ENCODE data around the gene FBXO3. TPM values are rescaled to one million over a fixed set of nuclear protein-coding genes. Genes with fewer than 3 reads are reported as not detected.
A peak's percentile ranks its signal among the peaks of the same experiment; 100 is the strongest.

Gene FBXO3
- total and polyA plus RNA-seq, 2 of the 13 experiments (the other 11 are each of a cell fraction or from before 2014, with no cell fraction given): 20.4 to 27.6 TPM

DNA sequence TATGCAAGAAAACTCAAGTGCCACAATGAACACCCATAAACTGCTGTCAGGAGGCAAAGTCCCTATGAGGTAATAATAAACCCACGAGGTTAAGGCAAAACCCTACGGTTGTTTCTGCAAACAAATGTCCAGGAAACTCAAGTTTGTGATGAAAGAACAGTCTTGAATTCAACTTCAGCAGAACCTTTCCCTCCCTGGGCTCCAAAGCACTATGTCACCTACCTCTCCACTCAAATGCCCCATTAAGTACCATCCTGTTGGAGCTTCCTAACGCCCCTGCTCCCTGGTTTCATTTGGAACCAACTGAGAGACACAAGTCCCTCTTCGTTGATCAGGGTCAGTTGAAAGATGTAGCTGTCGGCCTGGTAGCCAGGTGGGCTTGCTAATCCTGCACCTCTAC, 71.1 kb downstream of the FBXO3 start (continued):
- TF ChIP-seq RARA (CRISPR knock-in tag; IDR thresholded peaks at IDR 0.05) (peak; percentile 28; the same call in 1 of the 2 replicates), CEBPG (CRISPR knock-in tag; IDR thresholded peaks at IDR 0.05) (peak; percentile 27; the same call in 1 of the 2 replicates), SNAPC2 (CRISPR knock-in tag; IDR thresholded peaks at IDR 0.05) (no peak), GATAD1 (CRISPR knock-in tag; IDR thresholded peaks at IDR 0.05) (no peak), ZNF572 (CRISPR knock-in tag; IDR thresholded peaks at IDR 0.05) (no peak), ZBTB7A (CRISPR knock-in tag; IDR thresholded peaks at IDR 0.05) (no peak), GTF3A (CRISPR knock-in tag; conservative IDR thresholded peaks at IDR 0.05) (no peak), ZNF136 (CRISPR knock-in tag; IDR thresholded peaks at IDR 0.05; ENCODE audit: low read depth) (no peak), MZF1 (CRISPR knock-in tag; IDR thresholded peaks at IDR 0.05; ENCODE audit: borderline replicate concordance) (no peak), TGIF2 (CRISPR knock-in tag; IDR thresholded peaks at IDR 0.05) (no peak), ATF1 (CRISPR knock-in tag; IDR thresholded peaks at IDR 0.05) (0 out of 2 replicates have a peak, but pooled peaks have one; percentile 15), CEBPB (IDR thresholded peaks at IDR 0.05; ENCODE audit: borderline replicate concordance, low read depth, low read length) (0 out of 2 replicates have a peak, but pooled peaks have one; percentile 29), GATAD2A (CRISPR knock-in tag; IDR thresholded peaks at IDR 0.05) (peak; percentile 44), ZNF780A (CRISPR knock-in tag; IDR thresholded peaks at IDR 0.05) (no peak), HNF4G (IDR thresholded peaks at IDR 0.05; ENCODE audit: borderline replicate concordance, low read depth, low read length) (peak; percentile 21; the same call in 1 of the 2 replicates), HNF4G (CRISPR knock-in tag; IDR thresholded peaks at IDR 0.05; ENCODE audit: borderline replicate concordance, low read depth) (no peak), ZNF207 (IDR thresholded peaks at IDR 0.05; ENCODE audit: borderline replicate concordance) (no peak), HNF4A (CRISPR knock-in tag; IDR thresholded peaks at IDR 0.05) (peak; percentile 61; the same call in 1 of the 2 replicates), ZKSCAN8 (CRISPR knock-in tag; IDR thresholded peaks at IDR 0.05; ENCODE audit: borderline replicate concordance) (no peak), KLF9 (CRISPR knock-in tag; IDR thresholded peaks at IDR 0.05; ENCODE audit: low read depth) (no peak), PHF5A (CRISPR knock-in tag; IDR thresholded peaks at IDR 0.05; ENCODE audit: low read depth, unreplicated experiment) (no peak)
- TF ChIP-seq, protein P1, sequence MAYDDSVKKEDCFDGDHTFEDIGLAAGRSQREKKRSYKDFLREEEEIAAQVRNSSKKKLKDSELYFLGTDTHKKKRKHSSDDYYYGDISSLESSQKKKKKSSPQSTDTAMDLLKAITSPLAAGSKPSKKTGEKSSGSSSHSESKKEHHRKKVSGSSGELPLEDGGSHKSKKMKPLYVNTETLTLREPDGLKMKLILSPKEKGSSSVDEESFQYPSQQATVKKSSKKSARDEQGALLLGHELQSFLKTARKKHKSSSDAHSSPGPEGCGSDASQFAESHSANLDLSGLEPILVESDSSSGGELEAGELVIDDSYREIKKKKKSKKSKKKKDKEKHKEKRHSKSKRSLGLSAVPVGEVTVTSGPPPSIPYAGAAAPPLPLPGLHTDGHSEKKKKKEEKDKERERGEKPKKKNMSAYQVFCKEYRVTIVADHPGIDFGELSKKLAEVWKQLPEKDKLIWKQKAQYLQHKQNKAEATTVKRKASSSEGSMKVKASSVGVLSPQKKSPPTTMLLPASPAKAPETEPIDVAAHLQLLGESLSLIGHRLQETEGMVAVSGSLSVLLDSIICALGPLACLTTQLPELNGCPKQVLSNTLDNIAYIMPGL (CRISPR knock-in tag; IDR thresholded peaks at IDR 0.05; ENCODE audit: borderline replicate concordance in 1 of 2, low read depth in 1 of 2): no peak
- TF ChIP-seq, protein P2, sequence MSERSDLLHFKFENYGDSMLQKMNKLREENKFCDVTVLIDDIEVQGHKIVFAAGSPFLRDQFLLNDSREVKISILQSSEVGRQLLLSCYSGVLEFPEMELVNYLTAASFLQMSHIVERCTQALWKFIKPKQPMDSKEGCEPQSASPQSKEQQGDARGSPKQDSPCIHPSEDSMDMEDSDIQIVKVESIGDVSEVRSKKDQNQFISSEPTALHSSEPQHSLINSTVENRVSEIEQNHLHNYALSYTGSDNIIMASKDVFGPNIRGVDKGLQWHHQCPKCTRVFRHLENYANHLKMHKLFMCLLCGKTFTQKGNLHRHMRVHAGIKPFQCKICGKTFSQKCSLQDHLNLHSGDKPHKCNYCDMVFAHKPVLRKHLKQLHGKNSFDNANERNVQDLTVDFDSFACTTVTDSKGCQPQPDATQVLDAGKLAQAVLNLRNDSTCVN (CRISPR knock-in tag; IDR thresholded peaks at IDR 0.05; ENCODE audit: borderline replicate concordance): no peak

All from HepG2 (cell line).